ENCODE results near the gene BTBD10. TPM values are rescaled to one million over a fixed set of nuclear protein-coding genes. Genes with fewer than 3 reads are reported as not detected.

Gene BTBD10
- total and polyA plus RNA-seq, 2 of the 13 experiments (the other 11 are each of a cell fraction or from before 2014, with no cell fraction given) = 9.8 to 26.6 TPM

DNA sequence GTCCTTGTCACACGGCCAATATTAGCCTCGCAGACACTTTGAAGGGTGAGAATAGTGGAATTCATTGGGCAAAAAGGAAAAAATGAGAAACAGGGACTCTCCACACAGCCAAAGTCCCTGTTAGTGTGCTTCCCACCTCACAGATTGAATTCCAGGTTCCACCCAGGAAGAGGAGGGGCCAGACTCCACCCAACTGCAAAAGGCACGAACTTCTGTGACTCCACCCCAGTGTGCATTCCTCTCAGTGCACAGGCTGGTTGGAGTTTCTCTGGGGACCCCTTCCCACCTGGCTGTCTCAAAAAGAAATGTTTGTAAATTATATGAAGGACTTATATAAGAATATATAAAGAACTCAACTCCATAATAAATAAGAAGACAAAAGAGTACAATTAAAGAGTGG lies 12.1 kb upstream of the BTBD10 start:
- Histone ChIP-seq H4K20me1 (ENCODE audit: insufficient read depth, low read length) (no peaks in the 10 kb centered on the region), H3K9me3 (ENCODE audit: low read length) (no peaks in the 10 kb centered on the region), H3K4me1 (ENCODE audit: insufficient read depth, low read length) (peaks cover 9% of the 10 kb centered on the region), H3K4me2 (ENCODE audit: low read depth, low read length) (no peak overlapping the region), H3K9ac (ENCODE audit: insufficient read depth, low read depth, low read length) (no peak overlapping the region), H2AFZ (ENCODE audit: low read length) (no peak overlapping the region), H3K4me3 (replicated peaks in 1 of 3; ENCODE audit: insufficient read depth in 1 of 3, low read depth in 2 of 3, low read length in 3 of 3) (no peak overlapping the region), H3K79me2 (ENCODE audit: insufficient read depth, low read length) (no peaks in the 10 kb centered on the region), H3K36me3 (replicated peaks in 1 of 2; ENCODE audit: control insufficient read depth in 1 of 2, insufficient read depth in 2 of 2, low read length in 2 of 2) (no peaks in the 10 kb centered on the region), H3K27me3 (ENCODE audit: control insufficient read depth in 1 of 2, insufficient read depth in 2 of 2, low read length in 2 of 2) (no peaks in the 10 kb centered on the region), H3K27ac (ENCODE audit: extremely low read length, insufficient read depth, low read length) (no peak overlapping the region)
- ChIA-PET POLR2A (no interaction called here), CTCF (ENCODE audit: low intra/inter-chr PET ratio, low total read pairs) (no interaction called here)
- no peak for ATAC-seq
- FAIRE-seq = no peak
- BruUV-seq (replicated peaks) = no TSS peak
- intact Hi-C loops (cut with micrococcal nuclease; ENCODE audit: unreplicated experiment) (no loop called here), in situ Hi-C loops (cut with HindIII; ENCODE audit: extremely low pct_ligation_motif_present, low pct_unique_long_range_greater_than_20kb) (no loop called here)
- 48% methylated on average over 3 of the region's 3 CpGs for WGBS (ENCODE audit: low lambda C conversion rate)
- no peak for DNase-seq (ENCODE audit: low spot score)
- TF ChIP-seq E2F2 (CRISPR knock-in tag; IDR thresholded peaks at IDR 0.05; ENCODE audit: borderline replicate concordance) (no peak), NFE2L2 (IDR thresholded peaks at IDR 0.05; ENCODE audit: low read length) (no peak), KDM4B (CRISPR knock-in tag; IDR thresholded peaks at IDR 0.05) (no peak), MNT (IDR thresholded peaks at IDR 0.05) (no peak), PATZ1 (CRISPR knock-in tag; IDR thresholded peaks at IDR 0.05) (no peak), CEBPZ (IDR thresholded peaks at IDR 0.05; ENCODE audit: low read length) (no peak), U2AF1 (optimal IDR thresholded peaks at IDR 0.05; ENCODE audit: low read depth, low read length) (no peak), ZNF124 (CRISPR knock-in tag; IDR thresholded peaks at IDR 0.05) (no peak), ZFAT (CRISPR knock-in tag; conservative IDR thresholded peaks at IDR 0.05) (no peak), SMC3 (IDR thresholded peaks at IDR 0.05; ENCODE audit: low read length) (no peak), THAP7 (CRISPR knock-in tag; IDR thresholded peaks at IDR 0.05) (no peak), SCMH1 (CRISPR knock-in tag; IDR thresholded peaks at IDR 0.05; ENCODE audit: borderline replicate concordance) (no peak), ZNF501 (CRISPR knock-in tag; IDR thresholded peaks at IDR 0.05) (no peak), ZSCAN29 (CRISPR knock-in tag; conservative IDR thresholded peaks at IDR 0.05) (no peak)
- TF ChIP-seq, protein P1, sequence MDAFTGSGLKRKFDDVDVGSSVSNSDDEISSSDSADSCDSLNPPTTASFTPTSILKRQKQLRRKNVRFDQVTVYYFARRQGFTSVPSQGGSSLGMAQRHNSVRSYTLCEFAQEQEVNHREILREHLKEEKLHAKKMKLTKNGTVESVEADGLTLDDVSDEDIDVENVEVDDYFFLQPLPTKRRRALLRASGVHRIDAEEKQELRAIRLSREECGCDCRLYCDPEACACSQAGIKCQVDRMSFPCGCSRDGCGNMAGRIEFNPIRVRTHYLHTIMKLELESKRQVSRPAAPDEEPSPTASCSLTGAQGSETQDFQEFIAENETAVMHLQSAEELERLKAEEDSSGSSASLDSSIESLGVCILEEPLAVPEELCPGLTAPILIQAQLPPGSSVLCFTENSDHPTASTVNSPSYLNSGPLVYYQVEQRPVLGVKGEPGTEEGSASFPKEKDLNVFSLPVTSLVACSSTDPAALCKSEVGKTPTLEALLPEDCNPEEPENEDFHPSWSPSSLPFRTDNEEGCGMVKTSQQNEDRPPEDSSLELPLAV (CRISPR knock-in tag; conservative IDR thresholded peaks at IDR 0.05; ENCODE audit: low read depth) = no peak

All from HepG2 (cell line).